ENCODE results near the gene OR52N4.

The OR52N4 gene

GRCh38 chr11:5791165-5791564, 37.1 kb downstream of the OR52N4 start, which contains the start of gene OR52N1:
OR52N1 (minus strand) TSS chr11:5791265; CDS start chr11:5788816, 2,449 bp downstream.
- no peak within 1 kb of the TSS for H3K9ac ChIP-seq (ENCODE audit: low read depth, low read length, poor library complexity, severe bottlenecking)

GRCh38 chr11:5796541-5796940, 42.5 kb downstream of the OR52N4 start:
- no peaks in the 10 kb centered on the region for H3K27me3 ChIP-seq (ENCODE audit: insufficient read depth, low read length, poor library complexity, severe bottlenecking)
- H3K9me3 ChIP-seq (ENCODE audit: insufficient read depth, low read depth, low read length) = no peaks in the 10 kb centered on the region
- no peaks in the 10 kb centered on the region for H4K20me1 ChIP-seq (ENCODE audit: insufficient read depth, low read length, poor library complexity, severe bottlenecking)
- H3F3A ChIP-seq (ENCODE audit: low read depth) = no peaks in the 10 kb centered on the region
- TF ChIP-seq EZH2phosphoT487 (IDR thresholded peaks at IDR 0.05; ENCODE audit: borderline replicate concordance) = no peak
- TF ChIP-seq CTCF (conservative IDR thresholded peaks at IDR 0.05; ENCODE audit: low read length) = no peak
- no peak overlapping the region for H3K4me2 ChIP-seq (ENCODE audit: low read depth, low read length, poor library complexity, severe bottlenecking)
- no peak overlapping the region for H2AFZ ChIP-seq (ENCODE audit: low read length)
- H3K79me2 ChIP-seq (ENCODE audit: insufficient read depth, low read length) = no peaks in the 10 kb centered on the region
- no peak overlapping the region for H3K4me3 ChIP-seq (ENCODE audit: low read length, poor library complexity, severe bottlenecking)
- no peaks in the 10 kb centered on the region for H3K4me1 ChIP-seq (ENCODE audit: insufficient read depth, low read length, poor library complexity, severe bottlenecking)
- H3K9me2 ChIP-seq (replicated peaks; ENCODE audit: low read depth, low read length) = no peaks in the 10 kb centered on the region
- no peaks in the 10 kb centered on the region for H3K36me3 ChIP-seq (ENCODE audit: insufficient read depth, low read length)
- H3K9ac ChIP-seq (ENCODE audit: low read depth, low read length, poor library complexity, severe bottlenecking) = no peak overlapping the region

More at GRCh38 chr11:5791165-5791564, 37.1 kb downstream of the OR52N4 start, which contains the start of gene OR52N1:
- Histone ChIP-seq H3F3A (ENCODE audit: low read depth) (no peaks in the 10 kb centered on the region), H3K27me3 (ENCODE audit: insufficient read depth, low read length, poor library complexity, severe bottlenecking) (no peaks in the 10 kb centered on the region), H3K4me2 (ENCODE audit: low read depth, low read length, poor library complexity, severe bottlenecking) (no peak within 1 kb of the TSS), H3K4me3 (ENCODE audit: low read length, poor library complexity, severe bottlenecking) (no peak within 1 kb of the TSS), H3K36me3 (ENCODE audit: insufficient read depth, low read length) (no peaks in the 10 kb centered on the region), H2AFZ (ENCODE audit: low read length) (no peak within 1 kb of the TSS), H3K9me2 (replicated peaks; ENCODE audit: low read depth, low read length) (no peaks in the 10 kb centered on the region), H3K4me1 (ENCODE audit: insufficient read depth, low read length, poor library complexity, severe bottlenecking) (no peaks in the 10 kb centered on the region), H4K20me1 (ENCODE audit: insufficient read depth, low read length, poor library complexity, severe bottlenecking) (no peaks in the 10 kb centered on the region), H3K9me3 (ENCODE audit: insufficient read depth, low read depth, low read length) (no peaks in the 10 kb centered on the region), H3K79me2 (ENCODE audit: insufficient read depth, low read length) (no peaks in the 10 kb centered on the region)
- TF ChIP-seq EZH2phosphoT487 (IDR thresholded peaks at IDR 0.05; ENCODE audit: borderline replicate concordance) = no peak
- TF ChIP-seq CTCF (conservative IDR thresholded peaks at IDR 0.05; ENCODE audit: low read length) = no peak

DNA sequence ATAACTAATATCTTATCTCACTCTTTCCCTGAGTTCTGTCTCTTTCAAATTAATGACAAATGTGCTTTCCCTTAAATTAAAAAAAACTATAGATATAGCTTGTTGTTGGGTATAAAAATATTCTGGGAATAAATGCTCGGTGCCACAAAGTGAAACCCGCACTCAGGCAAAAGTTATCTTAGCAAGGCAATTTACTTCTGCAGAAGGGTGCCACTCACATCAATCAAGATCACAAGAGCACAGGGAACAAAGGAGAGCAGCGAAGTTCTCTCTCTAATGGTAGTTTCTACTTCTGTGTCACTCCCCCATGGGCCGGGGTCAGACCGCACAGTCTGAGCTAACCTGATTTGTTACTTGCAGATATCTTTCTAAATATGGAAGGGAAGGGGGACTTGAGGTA, 49.9 kb downstream of the OR52N4 start:
- Histone ChIP-seq H3K4me2 (ENCODE audit: low read depth, low read length, poor library complexity, severe bottlenecking) (no peak overlapping the region), H3K9me2 (replicated peaks; ENCODE audit: low read depth, low read length) (no peaks in the 10 kb centered on the region), H3K9me3 (ENCODE audit: insufficient read depth, low read depth, low read length) (no peaks in the 10 kb centered on the region), H3K36me3 (ENCODE audit: insufficient read depth, low read length) (no peaks in the 10 kb centered on the region), H4K20me1 (ENCODE audit: insufficient read depth, low read length, poor library complexity, severe bottlenecking) (no peaks in the 10 kb centered on the region), H3K4me1 (ENCODE audit: insufficient read depth, low read length, poor library complexity, severe bottlenecking) (peaks cover 2% of the 10 kb centered on the region), H3K79me2 (ENCODE audit: insufficient read depth, low read length) (no peaks in the 10 kb centered on the region), H2AFZ (ENCODE audit: low read length) (no peak overlapping the region), H3K4me3 (ENCODE audit: low read length, poor library complexity, severe bottlenecking) (no peak overlapping the region), H3K9ac (ENCODE audit: low read depth, low read length, poor library complexity, severe bottlenecking) (no peak overlapping the region), H3F3A (ENCODE audit: low read depth) (no peaks in the 10 kb centered on the region), H3K27me3 (ENCODE audit: insufficient read depth, low read length, poor library complexity, severe bottlenecking) (no peaks in the 10 kb centered on the region)
- no peak for TF ChIP-seq CTCF (conservative IDR thresholded peaks at IDR 0.05; ENCODE audit: low read length)
- TF ChIP-seq EZH2phosphoT487 (IDR thresholded peaks at IDR 0.05; ENCODE audit: borderline replicate concordance) = no peak
